Measurements from ENCODE around the gene NPHP4. TPM values are rescaled to one million over a fixed set of nuclear protein-coding genes. Genes with fewer than 3 reads are reported as not detected.
A peak's percentile ranks its signal among the peaks of the same experiment; 100 is the strongest.

NPHP4 gene
- total and polyA plus RNA-seq, 9 of the 15 experiments (the other 6 are each of a cell fraction or from before 2014, with no cell fraction given): 0.52 to 26.2 (median 6.7) TPM

- Histone ChIP-seq H3K4me2 (ENCODE audit: insufficient read depth, low read length) (no peak overlapping the region), H3K27me3 (ENCODE audit: control insufficient read depth in 2 of 2, insufficient read depth in 2 of 2, low read length in 2 of 2) (peaks cover 0 to 5% of the 10 kb centered on the region in 2 experiments; a peak in 2 of 5 replicates), H3K4me3 (no peak overlapping the region), H3K9ac (ENCODE audit: insufficient read depth in 1 of 2, low read depth in 2 of 2, low read length in 2 of 2) (no peak overlapping the region), H3K79me2 (ENCODE audit: control insufficient read depth, insufficient read depth, low read length) (no peaks in the 10 kb centered on the region), H4K20me1 (replicated peaks; ENCODE audit: control insufficient read depth, insufficient read depth, low read length) (peaks cover 62% of the 10 kb centered on the region), H3K36me3 (ENCODE audit: control insufficient read depth, insufficient read depth, low read length) (no peaks in the 10 kb centered on the region), H3K9me1 (ENCODE audit: control insufficient read depth, insufficient read depth, low read length) (no peaks in the 10 kb centered on the region), H3K9me3 (replicated peaks; ENCODE audit: control insufficient read depth, insufficient read depth, low read depth, low read length) (no peaks in the 10 kb centered on the region), H3K4me1 (replicated peaks in 1 of 2; ENCODE audit: control insufficient read depth in 2 of 2, insufficient read depth in 2 of 2, low read length in 2 of 2) (peaks cover 0 to 35% of the 10 kb centered on the region in 2 experiments; a peak in 2 of 5 replicates), H3K27ac (ENCODE audit: extremely low read depth, low read depth, low read length) (no peak overlapping the region), H2AFZ (ENCODE audit: low read depth, low read length) (no peak overlapping the region)
- BruUV-seq (replicated peaks): no TSS peak
- in situ Hi-C loops (cut with MboI): no loop called here
- CTCF ChIA-PET (ENCODE audit: low intra/inter-chr PET ratio): no interaction called here
- POLR2A ChIA-PET: interaction anchor here (0.8 kb wide), 1 partner anchor 152 kb away, joined by 3 read pairs; no protein-coding TSS in a partner anchor
- DNase-seq (ENCODE audit: extremely low read depth in 1 of 4, low spot score in 3 of 4) (no peak), FAIRE-seq (no peak), ATAC-seq (no peak)
- intact Hi-C loops (cut with micrococcal nuclease): no loop called here
- 23% methylated on average over 2 of the region's 2 CpGs for WGBS (ENCODE audit: insufficient coverage, low coverage, missing lambda C conversion rate)
- no peak for TF ChIP-seq ZBTB8A (IDR thresholded peaks at IDR 0.05; ENCODE audit: partially characterized antibody)
- TF ChIP-seq SMARCA5 (IDR thresholded peaks at IDR 0.05): peak; percentile 33; the same call in 1 of the 2 replicates
- TF ChIP-seq ARID1B (IDR thresholded peaks at IDR 0.05): peak; percentile 19; the same call in 1 of the 2 replicates
- TF ChIP-seq ELK1 (CRISPR knock-in tag; IDR thresholded peaks at IDR 0.05): no peak
- TF ChIP-seq POLR2AphosphoS5 (IDR thresholded peaks at IDR 0.05; ENCODE audit: control insufficient read depth, insufficient read depth, low read depth, low read length): no peak
- TF ChIP-seq PHB2 (IDR thresholded peaks at IDR 0.05; ENCODE audit: low read depth): peak; percentile 61
- TF ChIP-seq ZHX1 (conservative IDR thresholded peaks at IDR 0.05; ENCODE audit: low read length): no peak
- no peak for TF ChIP-seq NR2C2 (CRISPR knock-in tag; IDR thresholded peaks at IDR 0.05)
- TF ChIP-seq NR2C2 (tag; IDR thresholded peaks at IDR 0.05): no peak
- 0 out of 4 replicates have a peak, but pooled peaks of 1 of the 2 experiments have one; percentile 33 for TF ChIP-seq KDM1A (IDR thresholded peaks at IDR 0.05)
- peak in 1 of 2 experiments; percentile 47; a peak in 1 of 4 replicates for TF ChIP-seq HDAC1 (IDR thresholded peaks at IDR 0.05)
- 0 out of 2 replicates have a peak, but pooled peaks have one; percentile 37 for TF ChIP-seq THRAP3 (IDR thresholded peaks at IDR 0.05; ENCODE audit: borderline replicate concordance)
- TF ChIP-seq ZBTB5 (IDR thresholded peaks at IDR 0.05): 0 out of 2 replicates have a peak, but pooled peaks have one; percentile 26
- no peak for TF ChIP-seq FOSL1 (tag; conservative IDR thresholded peaks at IDR 0.05)
- TF ChIP-seq CSDE1 (IDR thresholded peaks at IDR 0.05): 0 out of 4 replicates have a peak, but pooled peaks of 1 of the 2 experiments have one; percentile 30
Observed at GRCh38 chr1:6030547-6031261, 38.5 kb upstream of the NPHP4 start.
